ENCODE data around the gene BMI1.

GRCh38 chr10:22363305-22363704 is 42.4 kb downstream of the BMI1 start:
- TF ChIP-seq CTCF (IDR thresholded peaks at IDR 0.05) (no peak), EP300 (IDR thresholded peaks at IDR 0.05) (no peak)

Measured in stomach (tissue), 4 donors.